NOMO-1 (cell line): ENCODE measurements around the gene CCDC61.
A peak's percentile ranks its signal among the peaks of the same experiment; 100 is the strongest.

Experiments
- DNase-seq, 2 experiments: peaks; one replicate each; lab custom pipeline; 2025; ENCODE audit not compliant: unreplicated experiment in 2 of 2; lab: John Stamatoyannopoulos, UW

Gene CCDC61, protein sequence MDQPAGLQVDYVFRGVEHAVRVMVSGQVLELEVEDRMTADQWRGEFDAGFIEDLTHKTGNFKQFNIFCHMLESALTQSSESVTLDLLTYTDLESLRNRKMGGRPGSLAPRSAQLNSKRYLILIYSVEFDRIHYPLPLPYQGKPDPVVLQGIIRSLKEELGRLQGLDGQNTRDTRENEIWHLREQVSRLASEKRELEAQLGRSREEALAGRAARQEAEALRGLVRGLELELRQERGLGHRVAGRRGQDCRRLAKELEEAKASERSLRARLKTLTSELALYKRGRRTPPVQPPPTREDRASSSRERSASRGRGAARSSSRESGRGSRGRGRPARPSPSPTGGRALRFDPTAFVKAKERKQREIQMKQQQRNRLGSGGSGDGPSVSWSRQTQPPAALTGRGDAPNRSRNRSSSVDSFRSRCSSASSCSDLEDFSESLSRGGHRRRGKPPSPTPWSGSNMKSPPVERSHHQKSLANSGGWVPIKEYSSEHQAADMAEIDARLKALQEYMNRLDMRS

DNA sequence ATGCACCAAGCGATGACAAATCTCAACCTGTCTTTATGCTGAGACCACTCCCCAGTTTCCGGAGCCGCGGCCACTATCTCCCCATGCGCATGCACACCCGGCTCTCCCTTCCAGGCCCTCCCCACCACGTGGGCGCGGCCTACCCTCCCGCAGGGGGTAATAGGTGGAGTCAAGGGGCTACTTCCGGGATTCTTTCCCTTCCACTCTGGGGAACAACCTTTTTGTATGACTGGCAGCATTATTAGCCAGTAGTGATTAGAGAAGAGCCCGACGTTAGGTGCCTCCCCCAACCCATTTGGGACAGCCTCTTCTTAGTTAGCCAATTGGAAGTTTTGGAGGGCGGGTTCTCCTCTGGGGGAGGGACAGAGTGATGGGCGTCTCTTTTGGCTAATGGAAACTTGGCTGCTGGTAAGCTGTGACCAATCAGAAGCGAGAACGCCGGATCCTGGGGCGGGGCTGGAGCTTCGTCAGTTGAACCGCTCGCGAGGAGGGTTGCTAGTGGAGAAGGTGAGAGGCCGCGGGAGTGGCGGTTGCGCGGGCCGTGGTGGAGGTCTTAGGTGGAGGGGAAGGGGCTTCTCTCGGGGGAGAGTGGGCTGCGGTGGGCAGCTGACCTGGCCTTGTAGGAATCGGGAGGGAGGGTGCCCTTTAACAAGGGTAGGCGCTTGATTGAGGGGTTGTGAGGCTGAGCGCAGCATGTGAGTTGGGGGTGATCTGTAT lies at the start of gene CCDC61:
CCDC61 (plus strand) TSS at position 470 of the 717 bp plus-strand sequence. CDS start 7,552 bp downstream, outside the sequence.
- DNase-seq: peak; percentile 98

DNA sequence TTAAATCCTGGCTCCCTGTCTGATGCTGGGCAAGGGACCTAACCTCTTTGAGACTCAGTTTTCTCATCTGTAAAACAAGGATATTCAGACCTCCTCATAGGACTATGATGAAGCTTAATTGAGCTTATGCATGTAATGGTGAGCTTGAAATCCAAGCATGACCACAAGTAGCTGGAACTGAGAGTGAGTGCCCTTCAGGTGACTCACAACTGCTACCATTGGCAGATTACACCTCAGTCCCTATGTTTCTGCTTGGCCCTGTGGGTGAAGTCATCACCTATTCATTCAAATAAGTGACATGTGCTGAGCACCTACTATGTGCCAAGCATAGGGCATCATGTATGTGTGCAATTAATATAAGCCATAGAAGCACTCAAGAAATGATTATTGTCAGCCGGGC lies 47.3 kb upstream of the CCDC61 start:
- DNase-seq: no peak

DNA sequence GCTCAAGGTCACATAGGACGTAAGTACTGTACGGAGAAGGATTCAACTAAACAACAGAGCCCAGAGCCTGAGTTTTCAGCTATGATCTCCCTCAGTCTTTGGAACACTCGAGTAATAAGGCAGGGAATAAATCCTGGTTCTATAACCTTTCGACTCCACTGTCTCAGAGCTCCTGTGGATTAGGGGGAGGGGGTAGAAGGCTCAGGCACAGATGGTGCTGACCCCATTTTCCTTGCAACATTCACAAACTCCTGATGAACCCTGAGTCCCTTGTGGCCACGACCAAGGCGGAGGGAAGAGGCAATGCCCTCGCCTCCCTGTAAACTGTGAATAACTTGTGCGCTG lies 43.0 kb upstream of the CCDC61 start:
- DNase-seq: no peak

DNA sequence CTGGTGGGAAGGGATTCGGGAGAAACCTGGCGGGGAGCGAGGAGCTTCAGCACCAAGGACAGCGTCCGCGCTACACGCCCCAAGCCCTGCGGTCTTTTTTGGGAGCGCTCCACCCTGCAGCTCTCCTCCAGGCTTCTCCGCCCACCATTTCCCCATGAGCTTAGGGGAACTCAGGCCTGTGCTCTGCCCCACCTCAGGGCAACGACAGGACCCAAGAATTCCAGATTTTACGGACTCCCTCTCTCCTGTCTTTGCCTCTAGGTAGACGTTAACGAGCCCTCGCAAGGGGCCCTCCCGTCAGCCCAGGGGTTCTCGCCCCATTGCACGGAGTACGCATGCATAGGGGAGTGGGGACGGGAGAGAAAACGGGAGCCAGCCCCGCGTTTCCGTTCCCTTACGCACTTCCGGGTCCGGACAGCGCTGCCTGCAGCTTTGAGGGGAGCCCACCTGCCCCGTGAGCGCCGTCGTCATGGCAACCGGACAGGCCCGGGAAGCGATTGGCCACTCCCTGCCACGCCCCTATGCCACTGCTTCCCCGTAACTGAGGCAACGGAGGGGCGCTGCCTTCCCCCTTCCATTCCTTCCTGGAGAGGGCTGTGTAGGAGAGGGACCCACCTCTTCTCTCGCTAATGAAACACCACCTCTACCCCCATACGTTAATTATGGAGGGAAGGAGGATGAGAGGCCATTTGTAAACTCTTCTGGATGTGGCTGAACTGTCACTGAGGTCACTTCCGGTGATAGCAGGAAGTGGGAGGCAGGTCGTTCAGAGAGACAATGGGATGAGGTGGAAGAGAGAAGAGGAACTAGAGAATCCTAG lies 42.4 kb upstream of the CCDC61 start:
- no peak for DNase-seq

DNA sequence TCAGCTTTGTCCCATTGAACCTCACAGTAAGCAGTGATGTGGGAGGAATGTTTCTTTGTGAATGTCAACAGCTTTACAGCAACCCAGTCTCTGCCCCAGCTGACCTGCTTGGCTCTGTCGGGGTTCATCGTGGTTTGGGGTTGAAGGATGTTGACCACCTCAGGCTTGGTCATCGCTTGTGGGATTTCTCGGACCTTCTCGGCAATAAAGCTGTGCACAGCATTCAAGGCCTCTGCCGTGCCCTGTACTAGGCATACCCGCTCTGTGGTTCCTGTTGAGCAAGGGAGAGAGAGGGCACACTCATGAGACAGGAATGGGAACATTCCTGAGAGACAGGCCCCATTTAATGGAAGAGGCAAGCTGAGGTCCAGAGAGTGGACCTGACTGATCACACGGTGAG lies 41.6 kb upstream of the CCDC61 start:
- no peak for DNase-seq

DNA sequence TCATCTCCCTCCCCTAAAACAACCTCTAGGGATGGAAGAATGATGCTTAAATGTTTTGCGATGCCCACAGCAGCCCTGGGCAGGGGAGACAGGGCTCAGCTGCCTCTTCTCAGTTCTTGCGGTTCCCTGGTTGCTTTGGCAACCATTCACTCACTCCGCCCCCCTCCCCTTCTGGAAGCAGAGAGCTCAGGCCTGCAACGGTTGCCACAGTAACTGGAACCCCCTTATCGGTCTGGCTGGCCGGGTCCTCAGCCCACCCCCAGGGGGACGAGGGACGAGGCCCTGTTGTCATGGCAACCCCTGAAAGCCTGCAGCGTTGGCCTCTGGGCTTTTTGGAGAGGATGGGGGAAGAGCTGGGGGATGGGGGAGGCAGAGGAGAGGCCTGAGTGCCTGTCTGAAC lies 41.1 kb upstream of the CCDC61 start:
- no peak for DNase-seq

DNA sequence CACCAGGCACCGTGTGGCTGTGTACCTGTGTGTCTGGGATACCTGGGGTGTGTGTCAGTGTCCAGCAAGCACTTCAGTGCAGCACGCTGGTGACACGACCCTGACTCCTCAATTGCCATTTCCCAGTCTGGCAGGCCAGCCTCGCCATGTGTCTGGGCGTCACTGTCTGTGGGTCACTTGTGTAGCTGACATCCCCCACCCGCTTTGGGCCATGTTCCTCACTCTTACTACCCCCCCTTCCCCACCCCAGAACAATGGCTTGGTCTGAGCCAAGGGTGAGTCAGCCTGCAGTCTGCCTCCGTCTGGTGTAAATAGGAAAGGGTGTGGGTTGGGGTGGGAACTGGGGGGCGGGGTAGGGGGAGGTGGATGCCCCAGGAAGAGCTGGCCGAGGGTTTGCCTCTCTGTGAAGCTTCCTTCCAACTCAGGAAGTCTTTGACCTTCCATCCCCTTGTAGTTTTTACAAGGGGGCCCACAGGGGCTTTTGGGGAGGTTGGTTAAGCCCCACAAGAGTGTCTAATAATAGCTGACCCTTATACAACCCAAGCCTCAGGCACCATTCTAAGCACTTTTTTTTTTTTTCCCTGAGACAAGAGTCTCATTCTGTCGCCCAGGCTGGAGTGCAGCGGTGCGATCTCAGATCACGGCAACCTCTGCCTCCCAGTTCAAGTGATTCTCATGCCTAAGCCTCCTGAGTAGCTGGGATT lies 39.2 kb upstream of the CCDC61 start:
- DNase-seq: no peak

DNA sequence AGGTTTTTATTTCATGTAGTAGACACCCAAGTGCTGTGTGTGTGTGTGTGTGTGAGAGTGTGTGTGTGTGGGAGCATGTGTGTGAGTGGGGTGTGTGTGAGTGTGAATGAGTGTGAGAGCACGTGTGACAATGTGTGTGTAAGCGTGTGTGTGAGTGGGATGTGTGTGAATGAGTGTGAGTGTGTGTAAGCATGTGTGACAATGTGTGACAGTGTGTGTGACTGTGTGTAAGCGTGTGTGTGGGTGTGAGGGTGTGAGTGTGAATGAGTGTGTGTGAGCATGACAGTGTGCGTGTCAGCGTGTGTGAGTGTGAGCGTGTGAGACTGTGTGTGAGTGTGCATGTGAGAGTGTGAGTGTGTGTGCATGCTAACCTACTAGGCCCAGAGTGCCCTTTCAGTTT lies 36.9 kb upstream of the CCDC61 start:
- DNase-seq: no peak

DNA sequence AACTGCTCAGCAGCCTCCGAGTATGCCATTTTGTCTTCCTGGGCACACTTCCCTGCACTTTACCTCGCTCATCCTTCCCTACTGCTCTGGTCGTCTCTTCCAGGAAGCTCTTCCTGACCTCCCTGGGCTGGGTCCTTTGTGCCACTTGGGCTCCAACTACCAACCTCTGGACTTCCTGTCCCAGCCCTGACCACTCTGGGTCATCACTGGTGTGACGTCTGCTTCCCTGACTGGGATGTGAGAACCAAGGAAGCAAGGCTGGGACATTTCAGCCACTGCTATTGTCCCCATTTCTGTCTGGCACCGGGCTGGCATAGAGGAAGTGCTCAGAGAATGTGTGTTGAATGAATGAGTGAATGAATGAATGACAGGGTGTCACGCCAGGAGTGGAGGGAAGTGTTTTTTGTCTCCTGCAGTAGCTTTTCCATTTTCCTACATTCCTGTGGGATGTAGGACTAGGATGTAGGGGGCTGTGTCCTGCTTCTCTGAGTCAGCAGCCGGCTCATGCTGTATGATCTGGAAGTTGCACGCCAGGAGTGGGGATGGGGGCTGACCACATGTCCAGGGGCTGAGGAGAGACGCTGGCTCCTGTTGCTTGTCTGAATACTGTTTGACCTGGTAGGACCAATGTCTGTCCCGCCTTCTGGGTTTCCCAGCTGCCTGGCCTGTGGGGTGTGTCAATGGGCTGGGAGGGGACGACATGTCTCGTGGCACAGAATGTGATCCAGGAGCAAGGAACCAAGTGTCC lies 36.3 kb upstream of the CCDC61 start:
- DNase-seq: no peak

DNA sequence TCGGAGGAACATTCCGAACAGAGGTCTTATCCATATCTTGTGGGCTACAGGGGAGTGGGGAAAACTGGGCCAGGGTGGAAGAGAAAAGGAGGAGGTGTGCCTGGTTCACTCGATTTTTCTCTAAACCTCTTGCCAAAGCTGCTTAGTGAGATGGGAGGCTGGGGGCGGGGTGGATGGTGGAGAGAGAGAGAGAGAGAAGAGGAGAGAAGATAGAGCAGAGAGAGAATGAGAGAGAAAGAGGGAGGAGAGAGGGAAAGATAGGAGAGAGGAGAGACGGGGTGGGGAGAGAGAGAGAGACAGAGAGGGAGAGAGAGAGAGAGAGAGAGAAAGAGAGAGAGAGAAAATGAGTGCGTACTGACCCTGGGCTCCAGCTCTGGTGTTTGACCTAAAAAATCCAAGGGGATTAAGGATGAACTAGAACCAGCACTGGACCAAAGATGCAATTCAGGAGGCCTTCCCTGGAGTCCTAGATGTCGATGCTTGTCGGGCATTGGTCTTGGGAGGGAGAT lies 35.7 kb upstream of the CCDC61 start:
- DNase-seq: no peak

DNA sequence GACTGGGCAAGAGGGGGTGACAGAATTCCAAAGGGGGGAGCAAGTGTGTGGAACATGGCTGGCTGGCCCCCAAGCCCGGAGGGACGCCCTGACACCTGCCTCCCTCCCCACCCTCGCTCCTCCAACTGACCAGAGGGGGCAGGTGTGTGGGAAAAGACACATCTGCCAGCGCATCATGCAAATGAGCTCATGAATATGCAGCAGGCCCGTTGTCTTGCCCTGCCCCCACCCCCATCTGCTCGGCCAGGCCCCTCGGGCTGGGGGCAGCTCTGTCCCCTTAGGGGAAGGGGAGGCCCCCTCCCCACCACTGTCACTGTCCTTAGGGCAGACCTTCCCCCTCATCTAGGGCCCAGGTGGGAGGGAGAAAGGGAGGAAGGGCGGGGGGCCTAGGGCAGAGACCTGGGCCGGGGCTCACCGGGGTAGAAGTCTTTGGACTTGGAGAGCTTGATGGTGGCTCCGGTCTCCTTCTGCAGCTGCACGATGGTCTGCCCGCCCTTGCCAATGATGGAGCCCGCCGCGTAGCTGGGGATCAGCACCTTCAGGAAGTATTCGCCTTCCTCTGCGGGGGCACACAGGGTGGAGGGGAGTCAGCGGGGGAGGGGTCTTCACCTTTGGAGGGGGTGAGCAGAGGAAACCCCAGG lies 34.6 kb upstream of the CCDC61 start:
- DNase-seq: no peak

DNA sequence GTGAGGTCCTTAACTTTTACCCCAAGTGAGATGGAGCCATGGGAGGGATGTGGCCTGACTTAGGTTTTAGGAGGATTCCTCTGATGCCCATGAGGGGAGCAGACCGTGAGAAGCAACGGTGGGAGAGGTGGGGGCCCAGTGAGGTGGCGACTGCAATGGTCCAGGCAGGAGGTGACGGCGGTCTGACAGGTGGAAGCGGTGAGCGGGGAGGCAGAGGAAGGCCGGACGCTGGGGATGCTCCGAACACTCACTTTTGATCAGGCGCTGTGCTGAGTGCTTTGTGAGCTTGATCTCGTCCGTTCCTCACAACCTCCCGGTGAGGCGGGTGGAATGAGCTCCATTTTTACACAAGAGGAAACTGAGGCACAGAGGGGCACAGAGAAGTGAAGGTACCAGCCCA lies 33.2 kb upstream of the CCDC61 start:
- DNase-seq: no peak

DNA sequence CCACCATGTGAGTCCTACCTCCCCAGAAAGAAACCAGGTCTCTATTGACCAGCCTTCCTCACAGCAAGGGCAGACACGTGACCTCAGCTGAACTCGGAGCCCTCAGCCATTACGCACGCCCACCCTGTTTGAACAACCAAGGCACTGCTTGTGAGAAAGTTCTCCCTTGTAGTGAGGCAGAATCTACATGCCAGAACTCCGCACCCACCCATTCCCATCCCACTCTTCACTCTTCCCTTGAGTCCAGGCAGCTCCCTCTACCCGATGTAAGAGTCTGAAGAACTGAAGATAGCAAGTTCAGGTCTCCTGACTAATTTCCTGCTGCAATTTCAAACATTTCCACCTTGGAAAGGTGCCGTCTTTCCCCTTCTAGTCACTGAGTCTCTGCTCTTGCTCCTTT lies 28.0 kb upstream of the CCDC61 start:
- DNase-seq: no peak

DNA sequence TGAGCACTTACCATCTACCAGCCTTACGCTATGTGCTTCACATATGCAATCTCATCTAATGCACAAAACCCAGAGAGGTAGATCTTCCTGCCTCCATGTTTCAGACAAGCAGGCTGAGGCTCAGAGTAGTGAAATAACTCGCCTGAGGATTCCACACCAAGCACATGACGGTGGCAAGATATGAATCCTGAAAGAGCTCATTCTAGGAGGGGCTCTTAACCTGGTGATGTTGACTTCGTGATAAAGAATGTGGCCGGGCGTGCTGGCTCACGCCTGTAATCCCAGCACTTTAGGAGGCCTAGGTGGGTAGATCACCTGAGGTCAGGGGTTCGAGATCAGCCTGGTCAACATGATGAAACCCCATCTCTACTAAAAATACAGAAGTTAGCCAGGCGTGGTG lies 26.6 kb upstream of the CCDC61 start:
- DNase-seq: no peak

DNA sequence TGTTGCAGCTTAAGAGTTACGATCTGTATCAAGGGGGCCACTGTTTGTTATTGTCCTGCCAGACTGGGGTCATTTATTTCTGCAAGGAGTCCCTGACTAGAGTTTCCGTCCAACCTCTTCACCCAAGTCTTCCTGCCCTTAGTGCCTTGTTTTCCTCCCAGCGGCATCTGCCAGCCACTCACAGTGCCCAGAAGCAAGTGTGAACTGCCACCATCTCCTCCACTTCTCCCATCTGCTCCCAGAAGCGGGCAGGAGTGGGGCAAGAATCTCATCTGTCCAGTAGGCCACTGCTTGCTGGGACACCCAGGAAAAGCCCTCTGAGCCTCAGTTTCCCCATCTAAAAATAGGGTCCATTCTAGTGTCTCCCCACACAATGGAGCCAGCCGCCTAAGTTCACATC lies 25.6 kb upstream of the CCDC61 start:
- no peak for DNase-seq

DNA sequence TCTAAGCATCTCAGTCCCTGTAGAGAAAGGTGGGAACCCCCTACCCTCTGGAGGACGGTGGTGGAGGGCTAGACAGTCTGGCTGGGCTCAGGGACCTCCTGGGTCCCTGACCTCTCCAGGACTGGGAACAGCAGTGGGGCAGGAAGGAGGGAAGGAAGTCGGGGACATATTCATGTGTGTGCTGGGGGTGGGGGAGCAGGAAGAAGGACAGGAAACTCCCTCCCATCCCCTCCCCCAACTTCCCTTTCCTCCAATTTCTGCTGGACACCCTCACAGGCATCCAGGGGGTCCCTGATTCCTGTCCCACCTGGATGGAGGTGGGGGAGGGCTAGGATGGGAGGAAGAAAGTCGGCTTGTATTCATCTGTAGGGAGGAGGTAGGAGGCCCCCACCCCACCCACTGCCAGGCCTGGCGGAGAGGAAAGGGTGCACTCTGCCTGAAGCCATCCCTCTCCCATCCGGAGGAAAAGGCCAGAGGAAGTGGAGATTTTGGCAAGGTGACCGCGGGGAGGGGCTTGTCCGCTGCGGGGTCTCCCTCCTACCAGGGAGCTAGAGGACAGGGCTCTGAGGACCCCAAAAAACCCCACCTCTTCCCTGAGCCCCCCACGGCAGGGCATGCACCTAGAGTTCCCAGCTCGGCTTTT lies 23.9 kb upstream of the CCDC61 start:
- no peak for DNase-seq

DNA sequence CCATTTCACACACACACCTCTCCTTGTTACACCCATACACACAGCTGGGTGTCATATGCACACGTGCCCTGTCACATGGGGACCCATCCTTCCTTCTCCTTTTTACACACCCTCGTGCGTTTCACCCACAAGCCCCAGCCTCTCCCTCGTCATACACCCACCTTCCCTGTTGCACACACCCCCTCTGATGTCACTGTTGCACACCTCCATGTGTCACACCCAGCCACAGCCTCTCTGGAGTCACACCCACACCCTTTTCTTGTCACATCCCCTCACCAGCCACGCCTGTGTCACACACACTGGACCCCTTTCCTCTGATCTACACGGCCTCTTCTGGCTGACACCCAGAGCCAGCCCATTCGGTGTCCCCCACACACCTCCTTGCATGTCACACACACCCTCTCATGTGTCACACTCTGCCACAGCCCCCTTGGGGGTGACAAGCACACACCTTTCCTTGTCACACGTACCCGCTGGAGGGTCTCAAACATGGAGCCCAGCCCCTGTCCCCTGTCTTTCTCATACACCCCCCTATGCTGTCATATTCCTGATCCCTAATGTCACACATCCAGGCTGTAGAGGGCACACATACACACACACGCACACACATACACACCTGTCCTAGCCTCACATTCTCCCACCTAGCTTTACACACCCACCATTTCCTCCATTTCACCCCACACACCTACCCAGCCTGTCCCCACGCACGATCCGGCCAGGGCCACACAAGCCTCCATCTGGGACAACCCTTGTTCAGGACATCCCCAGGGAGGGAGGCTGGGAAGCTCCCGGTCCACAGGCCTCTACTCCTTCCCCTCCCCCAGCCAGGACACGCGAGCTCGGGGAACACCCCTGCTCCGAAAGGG lies 23.0 kb upstream of the CCDC61 start:
- no peak for DNase-seq

DNA sequence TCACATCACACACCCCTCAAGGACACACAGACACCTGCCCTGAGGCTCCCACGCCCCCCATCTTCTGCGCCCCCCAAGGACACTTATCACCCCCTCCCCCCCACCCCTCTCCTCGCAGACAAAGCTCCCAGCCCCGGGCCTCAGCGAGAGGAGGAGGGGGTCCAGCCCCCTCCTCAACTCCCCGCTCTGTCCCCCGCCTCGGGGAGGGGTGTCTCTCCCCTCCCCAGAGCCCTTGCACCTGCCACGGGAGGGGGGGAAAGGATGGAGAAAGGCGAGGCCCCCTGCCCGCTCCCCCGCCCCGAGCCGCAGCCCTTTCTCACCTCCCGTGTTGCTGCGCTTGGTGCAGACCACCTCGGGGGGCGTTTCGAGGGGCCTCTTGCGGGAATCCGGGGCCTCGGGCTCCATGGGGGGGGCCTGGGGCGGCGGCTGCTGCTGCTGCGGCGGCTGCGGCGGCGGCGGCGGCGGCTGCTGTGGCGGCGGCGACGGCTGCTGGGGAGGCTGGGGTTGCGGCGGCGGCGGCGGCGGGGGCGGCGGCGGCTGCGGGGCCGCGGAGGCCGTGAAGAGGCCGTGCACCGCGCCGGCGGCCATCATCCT lies 22.2 kb upstream of the CCDC61 start:
- DNase-seq: no peak
